ENCODE results near the gene CNTNAP4. TPM values are rescaled to one million over a fixed set of nuclear protein-coding genes. Genes with fewer than 3 reads are reported as not detected.

The CNTNAP4 gene
- total RNA-seq, 6 experiments from 2014 or later: not detected

DNA sequence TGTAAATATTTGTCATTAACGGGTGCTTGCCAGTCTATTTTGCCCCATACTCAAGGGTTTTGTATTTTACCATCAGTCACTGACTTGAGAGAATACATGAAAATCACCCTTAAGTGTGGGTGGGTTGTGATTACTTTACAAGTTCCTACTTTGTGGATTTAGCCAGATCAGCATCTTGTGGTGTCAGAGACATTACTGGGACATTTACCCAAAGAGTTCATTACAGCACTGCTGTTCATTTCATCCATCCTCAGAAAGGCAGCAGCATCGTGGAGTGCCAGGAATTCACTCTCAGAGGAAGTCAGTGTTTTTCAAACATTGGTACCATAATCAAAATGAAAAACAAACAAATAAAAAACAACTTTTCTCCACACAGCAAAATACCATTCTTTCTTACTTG lies 110.8 kb downstream of the CNTNAP4 start:
- no peaks in the 10 kb centered on the region for H3K36me3 Mint-ChIP-seq (ENCODE audit: low read depth)
- no peaks in the 10 kb centered on the region for H3K4me1 Mint-ChIP-seq (ENCODE audit: low read depth)
- H3K27ac Mint-ChIP-seq: no peak overlapping the region
- TF ChIP-seq CTCF (IDR thresholded peaks at IDR 0.05): no peak
- peaks cover 18% of the 10 kb centered on the region for H3K9me3 Mint-ChIP-seq
- peaks cover 1% of the 10 kb centered on the region; the same call in 1 of the 2 replicates for H3K27me3 Mint-ChIP-seq (ENCODE audit: insufficient read depth)
- no peak overlapping the region for H3K4me3 Mint-ChIP-seq
- DNase-seq: no peak

DNA sequence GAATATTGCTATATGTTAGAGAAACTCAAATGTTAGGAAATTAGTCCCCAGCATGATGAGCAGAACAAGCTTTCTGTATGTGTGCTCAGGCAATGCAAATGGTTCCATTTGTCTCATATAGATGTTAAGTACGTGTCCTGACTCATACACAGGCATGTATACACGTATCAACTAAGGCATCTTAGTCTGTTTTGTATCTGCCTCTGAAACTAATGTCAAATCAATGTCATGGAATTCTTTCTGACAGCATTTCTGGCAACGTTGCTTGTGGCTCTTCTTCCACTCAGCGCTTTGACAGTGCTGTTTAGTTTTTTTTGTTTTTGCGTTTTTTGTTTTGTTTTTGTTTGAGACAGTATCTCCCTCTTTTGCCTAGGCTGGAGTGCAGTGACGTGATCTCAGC lies 111.9 kb downstream of the CNTNAP4 start:
- H3K9me3 Mint-ChIP-seq: peaks cover 21% of the 10 kb centered on the region
- peaks cover 6% of the 10 kb centered on the region; the same call in 1 of the 2 replicates for H3K36me3 Mint-ChIP-seq (ENCODE audit: low read depth)
- H3K27ac Mint-ChIP-seq: no peak overlapping the region
- DNase-seq: no peak
- no peak for TF ChIP-seq CTCF (IDR thresholded peaks at IDR 0.05)
- H3K4me3 Mint-ChIP-seq: no peak overlapping the region
- H3K27me3 Mint-ChIP-seq (ENCODE audit: insufficient read depth): peaks cover 2% of the 10 kb centered on the region; the same call in 1 of the 2 replicates
- H3K4me1 Mint-ChIP-seq (ENCODE audit: low read depth): no peaks in the 10 kb centered on the region

GRCh38 chr16:76390476-76390875 lies 113.3 kb downstream of the CNTNAP4 start:
- DNase-seq: no peak
- Mint-ChIP-seq H3K36me3 (ENCODE audit: low read depth) (peaks cover 6% of the 10 kb centered on the region; the same call in 1 of the 2 replicates), H3K4me3 (no peak overlapping the region), H3K9me3 (peaks cover 22% of the 10 kb centered on the region), H3K27me3 (ENCODE audit: insufficient read depth) (peaks cover 2% of the 10 kb centered on the region; the same call in 1 of the 2 replicates), H3K4me1 (ENCODE audit: low read depth) (no peaks in the 10 kb centered on the region), H3K27ac (no peak overlapping the region)
- TF ChIP-seq CTCF (IDR thresholded peaks at IDR 0.05): no peak

- Mint-ChIP-seq H3K4me3 (no peak overlapping the region), H3K4me1 (ENCODE audit: low read depth) (no peaks in the 10 kb centered on the region), H3K27me3 (ENCODE audit: insufficient read depth) (peaks cover 2% of the 10 kb centered on the region; the same call in 1 of the 2 replicates), H3K27ac (no peak overlapping the region), H3K36me3 (ENCODE audit: low read depth) (peaks cover 6% of the 10 kb centered on the region; the same call in 1 of the 2 replicates), H3K9me3 (peaks cover 37% of the 10 kb centered on the region)
- no peak for DNase-seq
- TF ChIP-seq CTCF (IDR thresholded peaks at IDR 0.05): no peak
Observed at GRCh38 chr16:76396977-76397376, 119.8 kb downstream of the CNTNAP4 start.

GRCh38 chr16:76409706-76410105 lies 132.5 kb downstream of the CNTNAP4 start:
- no peaks in the 10 kb centered on the region for H3K36me3 Mint-ChIP-seq (ENCODE audit: low read depth)
- no peak for DNase-seq
- H3K4me1 Mint-ChIP-seq (ENCODE audit: low read depth): no peaks in the 10 kb centered on the region
- peaks cover 9% of the 10 kb centered on the region for H3K9me3 Mint-ChIP-seq
- H3K27me3 Mint-ChIP-seq (ENCODE audit: insufficient read depth): no peaks in the 10 kb centered on the region
- no peak for TF ChIP-seq CTCF (IDR thresholded peaks at IDR 0.05)
- H3K27ac Mint-ChIP-seq: no peak overlapping the region
- H3K4me3 Mint-ChIP-seq: no peak overlapping the region

GRCh38 chr16:76421571-76421970 lies 144.4 kb downstream of the CNTNAP4 start:
- H3K27ac Mint-ChIP-seq: no peak overlapping the region
- no peak overlapping the region for H3K4me3 Mint-ChIP-seq
- no peaks in the 10 kb centered on the region for H3K36me3 Mint-ChIP-seq (ENCODE audit: low read depth)
- no peak for TF ChIP-seq CTCF (IDR thresholded peaks at IDR 0.05)
- no peaks in the 10 kb centered on the region for H3K27me3 Mint-ChIP-seq (ENCODE audit: insufficient read depth)
- H3K9me3 Mint-ChIP-seq: peaks cover 31% of the 10 kb centered on the region
- DNase-seq: no peak
- no peaks in the 10 kb centered on the region for H3K4me1 Mint-ChIP-seq (ENCODE audit: low read depth)

Data from HFFc6 (cell line).